Transverse colon (tissue), 4 donors: Measurements from ENCODE around the gene EPHA8. TPM values are rescaled to one million over a fixed set of nuclear protein-coding genes. Genes with fewer than 3 reads are reported as not detected.

Experiments
- DNase-seq: peaks from one replicate; pipeline ENCODE4 v3.0.0-alpha.2; 2019
- H3K27ac ChIP-seq, 4 donors: fragments of 200-600 bp; sonication (generic); 2 replicates each; pipeline ENCODE4 v1.5.1; 2016 to 2018; ENCODE audit warnings: inconsistent platforms in 4 of 4
- H3K27me3 ChIP-seq: fragments of 200-600 bp; sonication (generic); 2 replicates; pipeline ENCODE4 v1.5.1; 2017; ENCODE audit warnings: inconsistent platforms
- H3K36me3 ChIP-seq, 4 donors: fragments of 200-600 bp; sonication (generic); 2 replicates each; pipeline ENCODE4 v1.5.1; 2017 to 2019; ENCODE audit warnings: inconsistent platforms in 4 of 4
- H3K4me1 ChIP-seq, 4 donors: fragments of 200-600 bp; sonication (generic); 2 replicates each; pipeline ENCODE4 v1.5.1; 2017 to 2020; ENCODE audit warnings: inconsistent platforms in 4 of 4
- H3K4me3 ChIP-seq, 4 donors: fragments of 200-600 bp; sonication (generic); 1 replicate in 1 of 4; 2 replicates in 3 of 4; pipeline versions ENCODE4 v1.5.1 to v1.6.1; 2017 to 2019; ENCODE audit warnings: inconsistent platforms in 4 of 4
- H3K9me3 ChIP-seq, 2 donors: fragments of 200-600 bp; sonication (generic); 2 replicates each; pipeline ENCODE4 v1.5.1; 2017 to 2019; ENCODE audit warnings: inconsistent platforms in 2 of 2
- CTCF ChIP-seq, 5 experiments: fragments of 200-600 bp in 3 of 5; fragments of 450-650 bp in 2 of 5; sonication (generic) in 3 of 5; IDR thresholded peaks; 1 replicate in 2 of 5; 2 replicates in 3 of 5; pipeline ENCODE4 v1.5.1; 2016 to 2017; ENCODE audit warnings: antibody characterized with exemption in 5 of 5, inconsistent platforms in 3 of 5, mild to moderate bottlenecking in 2 of 5, moderate library complexity in 1 of 5
- EP300 ChIP-seq: sonication (generic); formaldehyde crosslinking; IDR thresholded peaks from one replicate; pipeline ENCODE4 v1.6.1; 2017; ENCODE audit warnings: antibody characterized with exemption, low read depth
- POLR2A ChIP-seq: fragments of 450-650 bp; IDR thresholded peaks from one replicate; pipeline ENCODE4 v1.6.1; 2016; ENCODE audit warnings: antibody characterized with exemption, mild to moderate bottlenecking, moderate library complexity
- POLR2AphosphoS5 ChIP-seq, 3 donors: sonication (generic); formaldehyde crosslinking; IDR thresholded peaks; one replicate each; pipeline ENCODE4 v1.6.1; 2016; ENCODE audit warnings: antibody characterized with exemption in 3 of 3
- WGBS, 2 donors: methylation state at CpG; one replicate each; pipeline ENCODE4 v1.1.5; 2018; ENCODE audit warnings: low coverage in 1 of 2; 5-methylcytosine and 5-hydroxymethylcytosine counted together
- in situ Hi-C, 4 donors: fragments of 200-750 bp; cut with MboI; loops; one replicate each; pipeline versions ENCODE4 v1.15.0 to v1.15.1; 2017; ENCODE audit warnings: low sequenced_read_pairs in 3 of 4, low pct_ligation_motif_present in 1 of 4, low pct_unique_long_range_greater_than_20kb in 1 of 4
- intact Hi-C: fragments of 100-400 bp; cut with DNase I; formaldehyde crosslinking; loops from one replicate; pipeline ENCODE4 v1.15.1; 2023; ENCODE audit warnings: low total_unique reads
- total RNA-seq, 4 donors: library from RNA; depleted of rRNA; stranded (reverse); fragments of >200 nt; gene quantifications; one replicate each; pipeline ENCODE4 v1.1.0, GENCODE V29; 2016

The EPHA8 gene
- total RNA-seq, 4 donors from 2014 or later: not detected

- in situ Hi-C loops (loop anchor here in 2 of 4 donors (25.0 kb wide), 1 partner anchor 499 kb away; the partner anchor contains the start of gene WNT4 (in 2 of the 2)), intact Hi-C loops (no loop called here)
- H3K27me3 ChIP-seq: peaks cover 26% of the 10 kb centered on the region
- 46% methylated on average over 5 of the region's 5 CpGs; no CpG with 5 or more reads in 1 of the 2 donors for WGBS, 2 donors
- H3K27ac ChIP-seq: peak within 1 kb of the TSS in 3 of 4 donors; percentile 28 to 35 (median 35)
- DNase-seq: peak; percentile 41
- H3K9me3 ChIP-seq: no peaks in the 10 kb centered on the region
- peaks cover 0 to 3% (median 0%) of the 10 kb centered on the region in 4 donors for H3K4me1 ChIP-seq
- TF ChIP-seq POLR2A (peak; percentile 48), POLR2AphosphoS5 (IDR thresholded peaks at IDR 0.05) (no peak)
- no peaks in the 10 kb centered on the region for H3K36me3 ChIP-seq
- peak within 1 kb of the TSS in 1 of 4 donors; percentile 27 for H3K4me3 ChIP-seq
Measured at GRCh38 chr1:22636353-22636752, 73.1 kb downstream of the EPHA8 start, which contains the start of gene C1QA. TSS of gene C1QA (plus strand) at chr1:22636628. CDS start at chr1:22637617, 989 bp downstream.

- H3K27ac ChIP-seq: peak overlapping the region in 3 of 4 donors; percentile 28 to 35 (median 35)
- in situ Hi-C loops: loop anchor here in 2 of 4 donors (25.0 kb wide), 1 partner anchor 500 kb away; the partner anchor contains the start of gene WNT4 (in 2 of the 2)
Measured at GRCh38 chr1:22636927-22637326, 73.6 kb downstream of the EPHA8 start.

GRCh38 chr1:22637907-22638445 is 74.7 kb downstream of the EPHA8 start:
- peak overlapping the region in 2 of 4 donors; percentile 12 to 35 for H3K27ac ChIP-seq
- H3K4me3 ChIP-seq: peak overlapping the region in 2 of 4 donors; percentile 7 to 27
- H3K27me3 ChIP-seq: peaks cover 13% of the 10 kb centered on the region
- 60% methylated on average over 3 of the region's 3 CpGs; no CpG with 5 or more reads in 1 of the 2 donors for WGBS, 2 donors
- no peaks in the 10 kb centered on the region for H3K9me3 ChIP-seq
- intact Hi-C loops: no loop called here
- TF ChIP-seq POLR2A (no peak), POLR2AphosphoS5 (IDR thresholded peaks at IDR 0.05) (no peak), EP300 (no peak), CTCF (IDR thresholded peaks at IDR 0.05) (no peak)
- H3K36me3 ChIP-seq: no peaks in the 10 kb centered on the region
- DNase-seq: no peak
- in situ Hi-C loops: loop anchor here in 2 of 4 donors (25.0 kb wide), 1 partner anchor 501 kb away; the partner anchor contains the start of gene WNT4 (in 2 of the 2)
- peaks cover 0 to 3% (median 0%) of the 10 kb centered on the region in 4 donors for H3K4me1 ChIP-seq

More at GRCh38 chr1:22636927-22637326, 73.6 kb downstream of the EPHA8 start:
- 55% methylated on average over 6 of the region's 6 CpGs; no CpG with 5 or more reads in 1 of the 2 donors for WGBS, 2 donors
- Histone ChIP-seq H3K27me3 (peaks cover 23% of the 10 kb centered on the region), H3K36me3 (no peaks in the 10 kb centered on the region), H3K4me1 (peaks cover 0 to 3% (median 0%) of the 10 kb centered on the region in 4 donors), H3K4me3 (peak overlapping the region in 1 of 4 donors; percentile 27), H3K9me3 (no peaks in the 10 kb centered on the region)
- intact Hi-C loops: no loop called here
- no peak for DNase-seq
- TF ChIP-seq EP300: no peak
- no peak for TF ChIP-seq CTCF (IDR thresholded peaks at IDR 0.05)
- TF ChIP-seq POLR2A: no peak
- no peak for TF ChIP-seq POLR2AphosphoS5 (IDR thresholded peaks at IDR 0.05)

GRCh38 chr1:22638476-22639234 is 75.4 kb downstream of the EPHA8 start:
- intact Hi-C loops: no loop called here
- H3K27me3 ChIP-seq: peaks cover 7% of the 10 kb centered on the region
- no peaks in the 10 kb centered on the region for H3K36me3 ChIP-seq
- H3K4me1 ChIP-seq: peaks cover 0 to 3% (median 0%) of the 10 kb centered on the region in 4 donors
- TF ChIP-seq POLR2A (no peak), POLR2AphosphoS5 (IDR thresholded peaks at IDR 0.05) (no peak), CTCF (IDR thresholded peaks at IDR 0.05) (no peak), EP300 (no peak)
- in situ Hi-C loops: loop anchor here in 2 of 4 donors (25.0 kb wide), 1 partner anchor 501 kb away; the partner anchor contains the start of gene WNT4 (in 2 of the 2)
- H3K27ac ChIP-seq: peak overlapping the region in 2 of 4 donors; percentile 12 to 35
- WGBS, 2 donors: 86 to 88% methylated on average over 1 to 23 of the region's 23 CpGs
- H3K9me3 ChIP-seq: no peaks in the 10 kb centered on the region
- H3K4me3 ChIP-seq: peak overlapping the region in 1 of 4 donors; percentile 27
- DNase-seq: no peak
